ENCODE measurements around the gene DPH6.
A peak's percentile ranks its signal among the peaks of the same experiment; 100 is the strongest.

Gene DPH6

GRCh38 chr15:35505141-35505540, 40.8 kb downstream of the DPH6 start:
- TF ChIP-seq POU6F1 (CRISPR knock-in tag; IDR thresholded peaks at IDR 0.05; ENCODE audit: borderline replicate concordance, low read depth) (no peak), ZFP30 (CRISPR knock-in tag; IDR thresholded peaks at IDR 0.05) (no peak), OSR1 (CRISPR knock-in tag; IDR thresholded peaks at IDR 0.05) (no peak), TCF4 (CRISPR knock-in tag; IDR thresholded peaks at IDR 0.05; ENCODE audit: borderline replicate concordance) (no peak), PPARA (CRISPR knock-in tag; IDR thresholded peaks at IDR 0.05; ENCODE audit: borderline replicate concordance) (no peak), ESRRG (CRISPR knock-in tag; IDR thresholded peaks at IDR 0.05) (no peak), ZFP3 (CRISPR knock-in tag; IDR thresholded peaks at IDR 0.05) (no peak), CSRNP3 (CRISPR knock-in tag; IDR thresholded peaks at IDR 0.05) (no peak), PATZ1 (CRISPR knock-in tag; IDR thresholded peaks at IDR 0.05; ENCODE audit: borderline replicate concordance) (no peak), GLIS3 (CRISPR knock-in tag; IDR thresholded peaks at IDR 0.05) (no peak), TOX (CRISPR knock-in tag; IDR thresholded peaks at IDR 0.05; ENCODE audit: borderline replicate concordance) (no peak), SNAI2 (CRISPR knock-in tag; IDR thresholded peaks at IDR 0.05) (no peak)
- ATAC-seq: peak; percentile 47; the same call in 2 of the 3 replicates

GRCh38 chr15:35499723-35500122, 46.2 kb downstream of the DPH6 start:
- TF ChIP-seq ISL1 (CRISPR knock-in tag; IDR thresholded peaks at IDR 0.05) (no peak), GLIS3 (CRISPR knock-in tag; IDR thresholded peaks at IDR 0.05) (no peak), ZNF70 (CRISPR knock-in tag; IDR thresholded peaks at IDR 0.05) (no peak), CREB5 (CRISPR knock-in tag; IDR thresholded peaks at IDR 0.05; ENCODE audit: low read depth) (no peak), SNAI2 (CRISPR knock-in tag; IDR thresholded peaks at IDR 0.05) (no peak), ZNF8 (CRISPR knock-in tag; IDR thresholded peaks at IDR 0.05) (no peak), OSR1 (CRISPR knock-in tag; IDR thresholded peaks at IDR 0.05) (no peak), TSHZ2 (CRISPR knock-in tag; IDR thresholded peaks at IDR 0.05) (no peak), ZC3H10 (CRISPR knock-in tag; IDR thresholded peaks at IDR 0.05) (no peak), ZFP3 (CRISPR knock-in tag; IDR thresholded peaks at IDR 0.05) (no peak), BACH2 (CRISPR knock-in tag; IDR thresholded peaks at IDR 0.05; ENCODE audit: borderline replicate concordance) (no peak), CSRNP3 (CRISPR knock-in tag; IDR thresholded peaks at IDR 0.05) (no peak), RARB (CRISPR knock-in tag; IDR thresholded peaks at IDR 0.05) (no peak), TCF4 (CRISPR knock-in tag; IDR thresholded peaks at IDR 0.05; ENCODE audit: borderline replicate concordance) (no peak), ARNTL (CRISPR knock-in tag; IDR thresholded peaks at IDR 0.05; ENCODE audit: borderline replicate concordance, low read depth) (no peak), ZNF565 (CRISPR knock-in tag; conservative IDR thresholded peaks at IDR 0.05; ENCODE audit: low read depth) (no peak), ESRRG (CRISPR knock-in tag; IDR thresholded peaks at IDR 0.05) (no peak), POU6F1 (CRISPR knock-in tag; IDR thresholded peaks at IDR 0.05; ENCODE audit: borderline replicate concordance, low read depth) (no peak)
- ATAC-seq: no peak
